Measurements from ENCODE around the gene LYRM1. TPM values are rescaled to one million over a fixed set of nuclear protein-coding genes. Genes with fewer than 3 reads are reported as not detected.

The LYRM1 gene
- total and polyA plus RNA-seq, 7 donors: 31.2 to 85.6 (median 43.7) TPM

GRCh38 chr16:20911361-20911760 lies 10.8 kb downstream of the LYRM1 start:
- H3K4me3 ChIP-seq: no peak overlapping the region
- DNase-seq: no peak
- H3K27ac ChIP-seq: peak overlapping the region; percentile 51 to 98 (median 64)
- no peaks in the 10 kb centered on the region for H3K27me3 ChIP-seq
- no peaks in the 10 kb centered on the region for H3K36me3 ChIP-seq
- 67 to 69% methylated on average over 1 of the region's 1 CpG for WGBS, 2 donors
- intact Hi-C loops (cut with DNase I): loop anchor here (10.0 kb wide), 1 partner anchor 173 kb away; no protein-coding TSS in a partner anchor
- peaks cover 0 to 59% (median 25%) of the 10 kb centered on the region in 4 donors for H3K4me1 ChIP-seq
- no peak for TF ChIP-seq POLR2A (IDR thresholded peaks at IDR 0.05)
- TF ChIP-seq POLR2AphosphoS5 (IDR thresholded peaks at IDR 0.05): no peak
- no peak for TF ChIP-seq CTCF (IDR thresholded peaks at IDR 0.05)
- TF ChIP-seq EP300 (IDR thresholded peaks at IDR 0.05): no peak
- H3K9me3 ChIP-seq: no peaks in the 10 kb centered on the region

DNA sequence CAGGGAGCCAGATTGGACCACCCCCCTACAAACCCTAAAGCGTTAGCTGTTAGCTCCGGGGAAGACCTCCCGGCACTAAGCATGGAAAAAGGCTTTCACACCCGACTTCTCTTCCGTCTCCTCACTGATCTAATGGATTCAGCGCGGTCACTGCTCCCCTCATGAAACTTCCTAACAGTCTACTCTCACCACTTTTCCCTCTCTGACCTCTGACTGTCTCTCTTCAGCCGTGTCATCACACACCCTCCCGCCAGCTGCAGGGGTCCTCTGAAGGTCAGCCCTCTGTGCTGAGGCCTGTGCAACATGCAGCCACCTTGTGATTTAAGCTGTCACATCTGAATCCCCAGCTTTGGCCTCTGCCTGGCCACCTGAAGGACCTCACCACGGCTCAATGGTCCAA lies 15.7 kb downstream of the LYRM1 start:
- no peak overlapping the region for H3K27ac ChIP-seq
- WGBS, 2 donors: 95 to 96% methylated on average over 10 of the region's 10 CpGs
- no peaks in the 10 kb centered on the region for H3K27me3 ChIP-seq
- H3K9me3 ChIP-seq: no peaks in the 10 kb centered on the region
- peaks cover 0 to 22% (median 11%) of the 10 kb centered on the region in 4 donors for H3K4me1 ChIP-seq
- TF ChIP-seq POLR2A (IDR thresholded peaks at IDR 0.05): no peak
- TF ChIP-seq CTCF (IDR thresholded peaks at IDR 0.05): no peak
- TF ChIP-seq EP300 (IDR thresholded peaks at IDR 0.05): no peak
- TF ChIP-seq POLR2AphosphoS5 (IDR thresholded peaks at IDR 0.05): no peak
- H3K36me3 ChIP-seq: no peaks in the 10 kb centered on the region
- intact Hi-C loops (cut with DNase I): loop anchor here (10.0 kb wide), 1 partner anchor 169 kb away; no protein-coding TSS in a partner anchor
- no peak overlapping the region for H3K4me3 ChIP-seq
- DNase-seq: no peak

GRCh38 chr16:20916942-20917341 lies 16.4 kb downstream of the LYRM1 start:
- no peaks in the 10 kb centered on the region for H3K9me3 ChIP-seq
- H3K27me3 ChIP-seq: no peaks in the 10 kb centered on the region
- H3K4me1 ChIP-seq: peaks cover 0 to 16% (median 11%) of the 10 kb centered on the region in 4 donors
- no peaks in the 10 kb centered on the region for H3K36me3 ChIP-seq
- TF ChIP-seq EP300 (IDR thresholded peaks at IDR 0.05) (no peak), CTCF (IDR thresholded peaks at IDR 0.05) (no peak), POLR2AphosphoS5 (IDR thresholded peaks at IDR 0.05) (no peak), POLR2A (IDR thresholded peaks at IDR 0.05) (no peak)
- intact Hi-C loops (cut with DNase I): loop anchor here (10.0 kb wide), 1 partner anchor 168 kb away; no protein-coding TSS in a partner anchor
- no peak for DNase-seq
- WGBS, 2 donors: 74 to 96% methylated on average over 4 of the region's 4 CpGs
- no peak overlapping the region for H3K27ac ChIP-seq
- no peak overlapping the region for H3K4me3 ChIP-seq

GRCh38 chr16:20918486-20919239 lies 18.1 kb downstream of the LYRM1 start:
- Histone ChIP-seq H3K4me3 (no peak overlapping the region), H3K27ac (no peak overlapping the region), H3K4me1 (peaks cover 0 to 8% (median 4%) of the 10 kb centered on the region in 4 donors), H3K36me3 (peaks cover 0 to 9% (median 1%) of the 10 kb centered on the region in 4 donors), H3K9me3 (no peaks in the 10 kb centered on the region), H3K27me3 (no peaks in the 10 kb centered on the region)
- peak; percentile 77 for DNase-seq
- TF ChIP-seq EP300 (IDR thresholded peaks at IDR 0.05) (no peak), CTCF (IDR thresholded peaks at IDR 0.05) (no peak), POLR2A (IDR thresholded peaks at IDR 0.05) (no peak), POLR2AphosphoS5 (IDR thresholded peaks at IDR 0.05) (peak in 1 of 4 donors; percentile 11)
- intact Hi-C loops (cut with DNase I): loop anchor here (10.0 kb wide), 1 partner anchor 166 kb away; no protein-coding TSS in a partner anchor
- 74 to 77% methylated on average over 4 of the region's 4 CpGs for WGBS, 2 donors
